Lung (tissue), 12 donors: ENCODE results near the gene PYGM. TPM values are rescaled to one million over a fixed set of nuclear protein-coding genes. Genes with fewer than 3 reads are reported as not detected.

Experiments used
- ATAC-seq: fragments of 200-7000 bp; cut with Tn5 transposase; one replicate; pipeline ENCODE4 v1.9.1; 2020; ENCODE audit warnings: moderate number of reproducible peaks; ENCODE audit not compliant: insufficient read depth, low FRiP score
- DNase-seq, 3 donors: peaks; one replicate each; pipeline ENCODE4 v3.0.0-alpha.2; 2013 to 2017
- H3K27ac ChIP-seq, 2 donors: one replicate each; pipeline ENCODE4 v1.5.1; 2013; ENCODE audit warnings: mild to moderate bottlenecking in 2 of 2, moderate library complexity in 2 of 2, control low read depth in 1 of 2, inconsistent platforms in 1 of 2, low read depth in 1 of 2, low read length in 1 of 2
- H3K27me3 ChIP-seq, 3 donors: one replicate each; pipeline ENCODE4 v1.5.1; 2013; ENCODE audit warnings: low read length in 2 of 3; ENCODE audit not compliant: control insufficient read depth in 3 of 3, insufficient read depth in 3 of 3
- H3K36me3 ChIP-seq, 4 donors: one replicate each; pipeline ENCODE4 v1.5.1; 2013; ENCODE audit warnings: low read length in 4 of 4, mild to moderate bottlenecking in 1 of 4, moderate library complexity in 1 of 4; ENCODE audit not compliant: control insufficient read depth in 4 of 4, insufficient read depth in 4 of 4
- H3K4me1 ChIP-seq, 5 donors: one replicate each; pipeline ENCODE4 v1.5.1; 2013; ENCODE audit warnings: low read length in 5 of 5, mild to moderate bottlenecking in 2 of 5, moderate library complexity in 1 of 5; ENCODE audit not compliant: control insufficient read depth in 5 of 5, insufficient read depth in 5 of 5
- H3K4me3 ChIP-seq: one replicate; pipeline ENCODE4 v1.5.1; 2013; ENCODE audit warnings: mild to moderate bottlenecking, control low read depth, moderate library complexity
- H3K9ac ChIP-seq, 2 donors: one replicate each; pipeline ENCODE4 v1.5.1; 2013; ENCODE audit warnings: low read length in 2 of 2, control low read depth in 1 of 2; ENCODE audit not compliant: insufficient read depth in 1 of 2
- H3K9me3 ChIP-seq, 4 donors: one replicate each; pipeline ENCODE4 v1.5.1; 2013; ENCODE audit warnings: low read length in 3 of 4, mild to moderate bottlenecking in 1 of 4, moderate library complexity in 1 of 4; ENCODE audit not compliant: control insufficient read depth in 4 of 4, insufficient read depth in 3 of 4
- WGBS, 2 donors: extraction: QIAGEN DNeasy Blood & Tissue Kit; methylation state at CpG; one replicate each; pipeline ENCODE4 v1.1.7; 2013; 5-methylcytosine and 5-hydroxymethylcytosine counted together
- polyA plus RNA-seq, 2 donors: library from polyadenylated mRNA; stranded (reverse); fragments of 200-250 nt; gene quantifications; one replicate each; pipeline ENCODE4 v1.2.1, GENCODE V29; 2013
- total RNA-seq, 2 donors: library from RNA; depleted of rRNA in 1 of 2; stranded (reverse); fragments of >200 nt in 1 of 2; gene quantifications; one replicate each; pipeline ENCODE4 v1.2.1, GENCODE V29; 2014 to 2021
- TF ChIP-seq, protein P1 (sequence below): IDR thresholded peaks from 2 replicates; pipeline ENCODE4 v1.5.1; 2012; ENCODE audit warnings: mild to moderate bottlenecking; ENCODE audit errors: control extremely low read depth, extremely low read depth
- donor health status: control.
- donor health status: control.
- donor health status: Bipolar disorder and iron deficiency.
- donor health status: healthy.
- donor health status: DM: yes; HTN: yes; CAD: no.

The PYGM gene
- total and polyA plus RNA-seq, 4 donors = 1.2 to 3.8 (median 2.5) TPM

DNA sequence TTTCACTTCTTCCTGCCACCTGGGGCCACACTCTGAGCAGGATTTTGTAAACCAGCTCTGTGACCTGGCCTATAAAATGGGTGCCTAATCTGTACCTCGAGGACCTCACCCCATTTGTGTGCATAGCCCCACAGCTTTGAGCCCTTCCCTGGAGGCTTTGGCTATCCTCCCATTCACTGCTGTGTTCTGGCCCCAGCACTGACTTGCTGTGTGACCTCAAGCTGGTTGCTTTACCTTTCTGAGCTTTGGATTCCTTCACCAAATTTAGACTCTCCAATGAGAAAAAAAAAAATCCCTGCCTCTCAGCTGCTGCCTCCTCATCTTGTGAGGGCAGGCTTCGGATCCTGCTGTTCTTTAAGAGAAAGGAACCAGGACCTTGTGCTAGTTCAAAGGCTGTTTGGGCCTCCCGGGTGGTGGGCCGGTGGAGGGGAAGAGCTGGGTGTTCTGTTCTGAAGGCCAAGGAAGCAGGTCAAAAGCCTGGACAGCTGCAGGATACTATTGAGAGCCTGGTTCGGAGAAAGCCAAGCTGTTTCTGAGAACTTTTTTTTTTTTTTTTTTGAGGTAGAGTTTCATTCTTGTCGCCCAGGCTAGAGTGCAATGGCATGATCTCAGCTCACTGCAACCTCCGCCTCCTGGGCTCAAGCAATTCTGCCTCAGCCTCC is 1.1 kb upstream of the PYGM start:
- Histone ChIP-seq H3K36me3 (peaks cover 18 to 34% (median 20%) of the 10 kb centered on the region in 4 donors), H3K9ac (no peak overlapping the region), H3K4me1 (peaks cover 0 to 17% (median 8%) of the 10 kb centered on the region in 5 donors), H3K9me3 (no peaks in the 10 kb centered on the region), H3K27ac (peak overlapping the region in 1 of 2 donors; percentile 16), H3K27me3 (no peaks in the 10 kb centered on the region), H3K4me3 (no peak overlapping the region)
- DNase-seq (no peak), ATAC-seq (no peak)
- WGBS, 2 donors = 65 to 78% methylated on average over 7 of the region's 7 CpGs
- TF ChIP-seq, protein P1, sequence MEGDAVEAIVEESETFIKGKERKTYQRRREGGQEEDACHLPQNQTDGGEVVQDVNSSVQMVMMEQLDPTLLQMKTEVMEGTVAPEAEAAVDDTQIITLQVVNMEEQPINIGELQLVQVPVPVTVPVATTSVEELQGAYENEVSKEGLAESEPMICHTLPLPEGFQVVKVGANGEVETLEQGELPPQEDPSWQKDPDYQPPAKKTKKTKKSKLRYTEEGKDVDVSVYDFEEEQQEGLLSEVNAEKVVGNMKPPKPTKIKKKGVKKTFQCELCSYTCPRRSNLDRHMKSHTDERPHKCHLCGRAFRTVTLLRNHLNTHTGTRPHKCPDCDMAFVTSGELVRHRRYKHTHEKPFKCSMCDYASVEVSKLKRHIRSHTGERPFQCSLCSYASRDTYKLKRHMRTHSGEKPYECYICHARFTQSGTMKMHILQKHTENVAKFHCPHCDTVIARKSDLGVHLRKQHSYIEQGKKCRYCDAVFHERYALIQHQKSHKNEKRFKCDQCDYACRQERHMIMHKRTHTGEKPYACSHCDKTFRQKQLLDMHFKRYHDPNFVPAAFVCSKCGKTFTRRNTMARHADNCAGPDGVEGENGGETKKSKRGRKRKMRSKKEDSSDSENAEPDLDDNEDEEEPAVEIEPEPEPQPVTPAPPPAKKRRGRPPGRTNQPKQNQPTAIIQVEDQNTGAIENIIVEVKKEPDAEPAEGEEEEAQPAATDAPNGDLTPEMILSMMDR = no peak

- Histone ChIP-seq H3K9me3 (no peaks in the 10 kb centered on the region), H3K4me3 (no peak overlapping the region), H3K27me3 (no peaks in the 10 kb centered on the region), H3K4me1 (peaks cover 0 to 17% (median 8%) of the 10 kb centered on the region in 5 donors), H3K36me3 (peaks cover 4 to 19% (median 13%) of the 10 kb centered on the region in 4 donors), H3K27ac (peak overlapping the region; percentile 26 to 55), H3K9ac (no peak overlapping the region)
- ATAC-seq = no peak
- TF ChIP-seq, protein P1 = no peak
- DNase-seq = no peak
- 73 to 81% methylated on average over 21 of the region's 21 CpGs for WGBS, 2 donors
Observed at GRCh38 chr11:64759131-64759721, 548 bp downstream of the PYGM start.

- TF ChIP-seq, protein P1 = no peak
- Histone ChIP-seq H3K27me3 (no peaks in the 10 kb centered on the region), H3K4me1 (peaks cover 0 to 17% (median 8%) of the 10 kb centered on the region in 5 donors), H3K36me3 (peaks cover 0 to 12% (median 7%) of the 10 kb centered on the region in 4 donors), H3K27ac (no peak overlapping the region), H3K4me3 (no peak overlapping the region), H3K9ac (no peak overlapping the region), H3K9me3 (no peaks in the 10 kb centered on the region)
- no peak for ATAC-seq
- WGBS, 2 donors = 90 to 92% methylated on average over 15 of the region's 15 CpGs
- no peak for DNase-seq
Observed at GRCh38 chr11:64758330-64759079, 1.3 kb downstream of the PYGM start.
